IMR-90 (cell line): ENCODE measurements around the gene WASL. TPM values are rescaled to one million over a fixed set of nuclear protein-coding genes. Genes with fewer than 3 reads are reported as not detected.

ENCODE experiments used
- ATAC-seq: fragments of 200-7000 bp; cut with Tn5 transposase; 2 replicates; pipeline ENCODE4 v1.9.1; 2020; ENCODE audit warnings: low read depth, mild to moderate bottlenecking, moderate library complexity
- BruUV-seq: library from RNA; stranded (reverse); fragments of 400-500 nt; replicated peaks from 2 replicates; lab custom pipeline; 2021; lab: Mats Ljungman, UMichigan
- CTCF ChIA-PET: fragments of 300-600 bp; formaldehyde crosslinking; extraction: SDS; loops from one replicate; lab custom pipeline; 2021; ENCODE audit warnings: antibody characterized with exemption; lab: Yijun Ruan, JAX
- POLR2A ChIA-PET: fragments of 300-600 bp; sonication (Branson Sonifier 250); formaldehyde crosslinking; loops from one replicate; lab custom pipeline; 2022; ENCODE audit warnings: antibody characterized with exemption; ENCODE audit not compliant: unreplicated experiment; lab: Charles Lee
- DNase-seq: peaks from one replicate; pipeline ENCODE4 v3.0.0; 2013
- H2AFZ ChIP-seq: replicated peaks from 2 replicates; pipeline ENCODE3; 2013; ENCODE audit warnings: low read length, mild to moderate bottlenecking; ENCODE audit not compliant: poor library complexity
- H2AK5ac ChIP-seq: 2 replicates; pipeline ENCODE4 v1.6.1; 2013; ENCODE audit warnings: low read depth, low read length, inconsistent platforms
- H2AK9ac ChIP-seq: replicated peaks from 2 replicates; pipeline ENCODE3; 2013; ENCODE audit warnings: mild to moderate bottlenecking, low read depth, low read length, moderate library complexity; ENCODE audit not compliant: poor library complexity
- H2BK120ac ChIP-seq: 2 replicates; pipeline ENCODE4 v1.6.1; 2013; ENCODE audit warnings: low read depth, low read length, inconsistent platforms
- H2BK15ac ChIP-seq: 3 replicates; pipeline ENCODE4 v1.6.1; 2013; ENCODE audit warnings: low read depth, low read length, inconsistent platforms
- H2BK20ac ChIP-seq: 2 replicates; pipeline ENCODE4 v1.6.1; 2013; ENCODE audit warnings: low read depth, mild to moderate bottlenecking, inconsistent platforms, low read length, moderate library complexity
- H2BK5ac ChIP-seq: 2 replicates; pipeline ENCODE4 v1.6.1; 2013; ENCODE audit warnings: mild to moderate bottlenecking, low read depth, low read length, inconsistent platforms; ENCODE audit not compliant: poor library complexity, severe bottlenecking
- H3K14ac ChIP-seq: replicated peaks from 2 replicates; pipeline ENCODE4 v1.6.1; 2013; ENCODE audit warnings: low read depth, low read length, inconsistent platforms
- H3K18ac ChIP-seq: 2 replicates; pipeline ENCODE4 v1.6.1; 2013; ENCODE audit warnings: low read depth, low read length, control low read depth
- H3K23ac ChIP-seq: 2 replicates; pipeline ENCODE4 v1.6.1; 2013; ENCODE audit warnings: low read depth, low read length, inconsistent platforms
- H3K27ac ChIP-seq: 2 replicates; pipeline ENCODE4 v1.5.1; 2013; ENCODE audit warnings: mild to moderate bottlenecking, control low read depth, low read length; ENCODE audit not compliant: insufficient read depth
- H3K27me3 ChIP-seq: 2 replicates; pipeline ENCODE4 v1.6.1; 2013; ENCODE audit warnings: low read length; ENCODE audit not compliant: control insufficient read depth, insufficient read depth
- H3K36me3 ChIP-seq: 2 replicates; pipeline ENCODE4 v1.6.1; 2013; ENCODE audit warnings: low read length, mixed read lengths; ENCODE audit not compliant: control insufficient read depth, insufficient read depth
- H3K4ac ChIP-seq: 2 replicates; pipeline ENCODE4 v1.6.1; 2013; ENCODE audit warnings: low read depth, low read length, inconsistent platforms
- H3K4me1 ChIP-seq: 2 replicates; pipeline ENCODE4 v1.6.1; 2013; ENCODE audit warnings: low read length, mixed read lengths; ENCODE audit not compliant: control insufficient read depth, insufficient read depth
- H3K4me2 ChIP-seq: 2 replicates; pipeline ENCODE4 v1.6.1; 2013; ENCODE audit warnings: low read depth, mild to moderate bottlenecking, control low read depth, low read length, moderate library complexity
- H3K4me3 ChIP-seq: 2 replicates; pipeline ENCODE4 v1.5.1; 2013; ENCODE audit warnings: low read depth, mild to moderate bottlenecking, control low read depth, low read length, moderate library complexity; ENCODE audit not compliant: insufficient read depth
- H3K56ac ChIP-seq: 2 replicates; pipeline ENCODE4 v1.6.1; 2013; ENCODE audit warnings: low read length, inconsistent platforms; ENCODE audit not compliant: insufficient read depth; ENCODE audit errors: extremely low read depth
- H3K79me1 ChIP-seq, 2 experiments: 2 replicates each; pipeline ENCODE4 v1.6.1; 2013; ENCODE audit warnings: low read length in 2 of 2, inconsistent platforms in 1 of 2, low read depth in 1 of 2
- H3K9ac ChIP-seq: 2 replicates; pipeline ENCODE4 v1.6.1; 2013; ENCODE audit warnings: low read depth, low read length, control low read depth
- H3K9me1 ChIP-seq: 2 replicates; pipeline ENCODE4 v1.6.1; 2013; ENCODE audit warnings: low read length, inconsistent platforms; ENCODE audit not compliant: insufficient read depth
- H3K9me3 ChIP-seq: 2 replicates; pipeline ENCODE4 v1.6.1; 2013; ENCODE audit warnings: low read length; ENCODE audit not compliant: control insufficient read depth, insufficient read depth
- H4K20me1 ChIP-seq: 2 replicates; pipeline ENCODE4 v1.6.1; 2013; ENCODE audit warnings: low read length, inconsistent platforms; ENCODE audit not compliant: insufficient read depth
- H4K5ac ChIP-seq: 2 replicates; pipeline ENCODE4 v1.6.1; 2013; ENCODE audit warnings: mild to moderate bottlenecking, low read depth, low read length, control low read depth
- H4K8ac ChIP-seq, 2 experiments: 2 replicates each; pipeline ENCODE4 v1.6.1; 2013; ENCODE audit warnings: low read depth in 2 of 2, low read length in 2 of 2, control low read depth in 1 of 2, inconsistent platforms in 1 of 2
- H4K91ac ChIP-seq: 2 replicates; pipeline ENCODE4 v1.6.1; 2013; ENCODE audit warnings: low read depth, low read length, inconsistent platforms; ENCODE audit not compliant: insufficient read depth
- CEBPB ChIP-seq: IDR thresholded peaks from 2 replicates; pipeline ENCODE4 v1.6.1; 2012; ENCODE audit warnings: low read depth, low read length, improper control_type of control experiment
- CHD1 ChIP-seq: IDR thresholded peaks from 2 replicates; pipeline ENCODE4 v1.6.1; 2012; ENCODE audit warnings: low read depth, low read length, improper control_type of control experiment
- ELK1 ChIP-seq: fragments of 150-350 bp; IDR thresholded peaks from 2 replicates; pipeline ENCODE4 v1.6.1; 2016; ENCODE audit warnings: low read depth, mild to moderate bottlenecking, low read length, moderate library complexity, borderline replicate concordance
- FOS ChIP-seq: fragments of 150-350 bp; IDR thresholded peaks from 2 replicates; pipeline ENCODE4 v1.6.1; 2016; ENCODE audit warnings: low read depth, low read length
- MAFK ChIP-seq: IDR thresholded peaks from 2 replicates; pipeline ENCODE4 v1.6.1; 2012; ENCODE audit warnings: low read depth, low read length, improper control_type of control experiment
- MAZ ChIP-seq: IDR thresholded peaks from 2 replicates; pipeline ENCODE4 v1.6.1; 2012; ENCODE audit warnings: low read depth, mild to moderate bottlenecking, low read length, improper control_type of control experiment, moderate library complexity, borderline replicate concordance
- NFE2L2 ChIP-seq: fragments of 150-350 bp; IDR thresholded peaks from 2 replicates; pipeline ENCODE4 v1.6.1; 2016; ENCODE audit warnings: low read depth, mild to moderate bottlenecking, low read length
- RAD21 ChIP-seq: IDR thresholded peaks from 2 replicates; pipeline ENCODE4 v1.6.1; 2012; ENCODE audit warnings: low read length, improper control_type of control experiment
- RCOR1 ChIP-seq: IDR thresholded peaks from 2 replicates; pipeline ENCODE4 v1.6.1; 2012; ENCODE audit warnings: mild to moderate bottlenecking, low read length, improper control_type of control experiment; ENCODE audit not compliant: insufficient replicate concordance
- RFX5 ChIP-seq: IDR thresholded peaks from 2 replicates; pipeline ENCODE4 v1.8.0; 2012; ENCODE audit warnings: low read depth, mild to moderate bottlenecking, low read length, moderate library complexity
- SMC3 ChIP-seq: fragments of 150-350 bp; IDR thresholded peaks from 2 replicates; pipeline ENCODE4 v1.6.1; 2016; ENCODE audit warnings: low read depth, mild to moderate bottlenecking, antibody characterized with exemption, low read length, moderate library complexity
- WGBS, 2 experiments: methylation state at CpG; one replicate each; pipeline versions ENCODE4 v1.1.5 to v1.1.7; 2013; ENCODE audit warnings: missing lambda C conversion rate in 2 of 2; ENCODE audit not compliant: insufficient read length in 1 of 2; ENCODE audit errors: extremely low coverage in 2 of 2; 5-methylcytosine and 5-hydroxymethylcytosine counted together
- dilution Hi-C: fragments of 300-500 bp; cut with HindIII; formaldehyde crosslinking; loops from one replicate; pipeline ENCODE4 v1.14.3; 2018; ENCODE audit warnings: low sequenced_read_pairs; ENCODE audit not compliant: unreplicated experiment
- in situ Hi-C: fragments of 300-500 bp; cut with MboI; formaldehyde crosslinking; loops from 3 replicates; pipeline ENCODE4 v1.14.3; 2019; ENCODE audit warnings: low sequenced_read_pairs, inconsistent platforms, mixed read lengths
- intact Hi-C: fragments of 100-400 bp; cut with micrococcal nuclease; formaldehyde crosslinking; loops from 2 replicates; pipeline ENCODE4 v1.10.0; 2022
- polyA plus RNA-seq, 3 experiments: library from polyadenylated mRNA; depleted of rRNA; stranded (reverse); fragments of >200 nt; gene quantifications; 2 replicates each; pipeline ENCODE4 v1.2.3, GENCODE V29; 2012; ENCODE audit warnings: low replicate concordance in 1 of 3
- total RNA-seq: library from RNA; depleted of rRNA; stranded (reverse); fragments of >200 nt; gene quantifications from 2 replicates; pipeline ENCODE4 v1.2.3, GENCODE V29; 2012
- TF ChIP-seq, protein P1 (sequence below): fragments of 150-350 bp; IDR thresholded peaks from 2 replicates; pipeline ENCODE4 v1.6.1; 2017; ENCODE audit warnings: mild to moderate bottlenecking, antibody characterized with exemption, low read length, low read depth

The WASL gene
- total and polyA plus RNA-seq, 2 of the 4 experiments (the other 2 are of a cell fraction), result 2.3 to 7.9 TPM

DNA sequence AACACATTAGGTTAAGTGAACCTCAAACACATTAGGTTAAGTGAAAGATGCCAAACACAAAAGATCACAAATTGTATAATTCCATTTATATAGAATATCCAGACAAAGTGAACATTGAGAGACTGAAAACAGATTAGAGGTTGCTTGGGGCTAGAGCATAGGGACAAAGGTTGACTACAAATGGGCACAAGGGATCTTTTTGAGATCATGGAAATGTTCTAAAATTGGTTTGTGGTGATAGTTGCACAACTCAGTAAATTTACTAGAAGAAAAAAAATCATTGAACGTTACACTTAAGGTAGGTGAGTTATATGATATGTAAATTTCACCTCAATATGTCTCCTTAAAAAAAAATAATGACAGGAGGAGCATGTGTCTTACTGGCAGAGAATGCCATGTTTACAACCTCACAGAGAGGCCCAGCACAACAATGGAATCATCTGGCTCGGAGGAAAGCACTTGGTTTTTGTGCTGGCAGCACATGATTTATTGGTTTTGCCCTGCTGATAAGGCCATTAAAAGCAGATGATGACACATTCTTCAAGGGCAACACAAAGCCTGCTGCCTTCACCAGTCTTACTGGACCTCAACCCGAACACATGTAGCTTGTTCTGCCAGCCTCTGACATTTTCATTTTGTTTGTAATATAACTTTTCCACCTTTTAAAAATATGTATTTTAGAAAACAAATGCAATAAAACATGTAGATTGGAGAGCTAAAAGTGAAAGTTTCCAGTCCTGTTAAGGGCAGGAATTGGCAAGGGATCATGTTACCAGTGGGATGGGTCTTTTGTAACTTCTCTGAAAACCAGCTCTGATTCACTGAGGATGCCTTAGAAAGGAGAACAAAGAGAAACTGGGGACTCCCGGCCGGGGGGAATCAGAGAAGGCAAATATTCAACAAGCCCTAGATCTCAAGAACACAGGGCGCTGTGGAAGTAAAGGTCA lies 105.0 kb downstream of the WASL start:
- POLR2A ChIA-PET, result interaction anchor here (0.5 kb wide), 1 partner anchor 60 kb away, joined by 5 read pairs; no protein-coding TSS in a partner anchor
- Histone ChIP-seq H3K23ac (0 out of 2 replicates have a peak overlapping the region, but pooled peaks have one; percentile 17), H4K8ac (peak overlapping the region in 1 of 2 experiments; percentile 15; a peak in 1 of 4 replicates), H3K4me3 (peak overlapping the region; percentile 38), H3K9ac (peak overlapping the region; percentile 22; the same call in 1 of the 2 replicates), H3K14ac (no peak overlapping the region), H3K27ac (peak overlapping the region; percentile 42; the same call in 1 of the 2 replicates), H2BK15ac (no peak overlapping the region), H4K91ac (no peak overlapping the region; the same call in 1 of the 2 replicates), H3K4me2 (peak overlapping the region; percentile 89), H3K36me3 (no peaks in the 10 kb centered on the region), H3K56ac (no peak overlapping the region), H2AK9ac (no peak overlapping the region), H2BK20ac (no peak overlapping the region), H3K18ac (peak overlapping the region; percentile 34; the same call in 1 of the 2 replicates), H3K9me3 (no peaks in the 10 kb centered on the region), H2BK5ac (no peak overlapping the region), H3K79me1 (no peaks in the 10 kb centered on the region), H3K4me1 (peaks cover 3% of the 10 kb centered on the region; the same call in 1 of the 2 replicates), H2BK120ac (no peak overlapping the region), H3K4ac (0 out of 2 replicates have a peak overlapping the region, but pooled peaks have one; percentile 5), H3K27me3 (peaks cover 7% of the 10 kb centered on the region), H2AK5ac (no peak overlapping the region), H4K5ac (peak overlapping the region; percentile 9; the same call in 1 of the 2 replicates), H4K20me1 (no peaks in the 10 kb centered on the region), H3K9me1 (no peaks in the 10 kb centered on the region), H2AFZ (peak overlapping the region; percentile 56)
- DNase-seq (peak; percentile 70), ATAC-seq (peak; percentile 79)
- intact Hi-C loops, result no loop called here
- in situ Hi-C loops, result loop anchor here (25.0 kb wide), 1 partner anchor 219 kb away; no protein-coding TSS in a partner anchor
- no TSS peak for BruUV-seq
- no CpG with 5 or more reads among the region's 6 CpGs for WGBS, 2 experiments
- dilution Hi-C loops, result no loop called here
- CTCF ChIA-PET, result interaction anchor here (0.6 to 2.0 kb wide), 3 partner anchors 8 to 799 kb away, joined by 4 to 8 read pairs (median 7); no protein-coding TSS in a partner anchor
- TF ChIP-seq FOS (no peak), RFX5 (no peak), RCOR1 (no peak), MAFK (no peak), MAZ (no peak), RAD21 (no peak), SMC3 (no peak), ELK1 (no peak), CHD1 (no peak), CEBPB (no peak), NFE2L2 (no peak)
- TF ChIP-seq, protein P1, sequence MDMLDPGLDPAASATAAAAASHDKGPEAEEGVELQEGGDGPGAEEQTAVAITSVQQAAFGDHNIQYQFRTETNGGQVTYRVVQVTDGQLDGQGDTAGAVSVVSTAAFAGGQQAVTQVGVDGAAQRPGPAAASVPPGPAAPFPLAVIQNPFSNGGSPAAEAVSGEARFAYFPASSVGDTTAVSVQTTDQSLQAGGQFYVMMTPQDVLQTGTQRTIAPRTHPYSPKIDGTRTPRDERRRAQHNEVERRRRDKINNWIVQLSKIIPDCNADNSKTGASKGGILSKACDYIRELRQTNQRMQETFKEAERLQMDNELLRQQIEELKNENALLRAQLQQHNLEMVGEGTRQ, result no peak
